GM21825 (cell line): ENCODE results near the gene DBF4.
"Not testable (repeated sequence)": the region's sequence is repeated elsewhere in the genome, so short reads cannot be mapped to it uniquely, and the experiment has no call there.

ENCODE experiments used
- ATAC-seq: cut with Tn5 transposase; IDR thresholded peaks from one replicate; pipeline ENCODE4 v1.9.1; 2021; ENCODE audit warnings: mild to moderate bottlenecking, moderate library complexity; ENCODE audit not compliant: unreplicated experiment

Gene DBF4

GRCh38 chr7:87876040-87876868 lies at the start of gene DBF4, which contains the start of gene SLC25A40:
TSS of gene DBF4 (plus strand) at chr7:87876493. CDS start at chr7:87876733, 240 bp downstream.
TSS of gene SLC25A40 (minus strand) at chr7:87876360. CDS start at chr7:87858727, 17,633 bp downstream.
- ATAC-seq: peak; percentile 91

- ATAC-seq: not testable (repeated sequence)
Observed at GRCh38 chr7:87828383-87828782, 47.9 kb upstream of the DBF4 start.

- no peak for ATAC-seq
Observed at GRCh38 chr7:87831097-87831496, 45.2 kb upstream of the DBF4 start.

GRCh38 chr7:87833130-87833529 lies 43.2 kb upstream of the DBF4 start:
- no peak for ATAC-seq

GRCh38 chr7:87837597-87837996 lies 38.7 kb upstream of the DBF4 start:
- ATAC-seq: no peak

- no peak for ATAC-seq
Observed at GRCh38 chr7:87850836-87851593, 25.3 kb upstream of the DBF4 start.

- no peak for ATAC-seq
Observed at GRCh38 chr7:87852306-87852705, 24.0 kb upstream of the DBF4 start.

- ATAC-seq: no peak
Observed at GRCh38 chr7:87853237-87853864, 22.9 kb upstream of the DBF4 start.

GRCh38 chr7:87858417-87859100 lies 17.7 kb upstream of the DBF4 start:
- no peak for ATAC-seq

GRCh38 chr7:87866089-87866488 lies 10.2 kb upstream of the DBF4 start:
- no peak for ATAC-seq

- ATAC-seq: not testable (repeated sequence)
Observed at GRCh38 chr7:87866533-87866932, 9.8 kb upstream of the DBF4 start.

- no peak for ATAC-seq
Observed at GRCh38 chr7:87870471-87870870, 5.8 kb upstream of the DBF4 start.

- no peak for ATAC-seq
Observed at GRCh38 chr7:87872346-87872745, 3.9 kb upstream of the DBF4 start.

GRCh38 chr7:87873328-87873727 lies 3.0 kb upstream of the DBF4 start:
- not testable (repeated sequence) for ATAC-seq

- no peak for ATAC-seq
Observed at GRCh38 chr7:87874066-87874465, 2.2 kb upstream of the DBF4 start.

- peak; percentile 17 for ATAC-seq
Observed at GRCh38 chr7:87875151-87876039, 898 bp upstream of the DBF4 start.

GRCh38 chr7:87876869-87877234 lies 559 bp downstream of the DBF4 start:
- no peak for ATAC-seq

GRCh38 chr7:87877366-87878040 lies 1.2 kb downstream of the DBF4 start:
- ATAC-seq: no peak

GRCh38 chr7:87878208-87878735 lies 2.0 kb downstream of the DBF4 start:
- ATAC-seq: no peak
